HFF-Myc (cell line): ENCODE data around the gene TPMT.

Experiments
- DNase-seq: peaks from one replicate; pipeline ENCODE4 v3.0.0-alpha.2; 2011; ENCODE audit warnings: low read depth; ENCODE audit errors: extremely low read depth
- H3K4me3 ChIP-seq: replicated peaks from 2 replicates; pipeline ENCODE4 v1.5.1; 2011; ENCODE audit warnings: low read depth, mild to moderate bottlenecking, control low read depth, low read length
- TF ChIP-seq, protein P1 (sequence below): IDR thresholded peaks from 2 replicates; pipeline ENCODE4 v1.5.1; 2012; ENCODE audit warnings: mild to moderate bottlenecking, low read depth, low read length, control low read depth; ENCODE audit errors: missing control alignments

The TPMT gene

DNA sequence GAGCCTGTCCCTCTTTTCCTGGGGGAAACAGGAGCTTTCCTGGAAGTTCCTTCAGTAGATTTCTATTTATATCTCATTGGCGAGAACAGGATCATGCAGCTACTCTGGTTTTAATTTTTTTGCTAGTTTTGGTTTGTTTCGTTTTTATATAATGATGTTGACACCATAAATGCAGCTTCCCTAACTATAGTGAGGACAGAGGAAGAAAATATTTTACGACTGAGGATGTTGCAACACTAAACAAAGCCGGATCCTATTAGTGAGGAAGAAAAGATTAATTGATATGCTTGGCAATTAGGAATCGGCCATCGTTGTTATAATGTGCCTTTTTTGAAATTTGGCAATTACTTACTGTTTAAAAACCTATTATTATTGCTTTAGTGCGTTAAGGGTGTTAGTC, 17.0 kb upstream of the TPMT start:
- no peak overlapping the region for H3K4me3 ChIP-seq
- TF ChIP-seq, protein P1, sequence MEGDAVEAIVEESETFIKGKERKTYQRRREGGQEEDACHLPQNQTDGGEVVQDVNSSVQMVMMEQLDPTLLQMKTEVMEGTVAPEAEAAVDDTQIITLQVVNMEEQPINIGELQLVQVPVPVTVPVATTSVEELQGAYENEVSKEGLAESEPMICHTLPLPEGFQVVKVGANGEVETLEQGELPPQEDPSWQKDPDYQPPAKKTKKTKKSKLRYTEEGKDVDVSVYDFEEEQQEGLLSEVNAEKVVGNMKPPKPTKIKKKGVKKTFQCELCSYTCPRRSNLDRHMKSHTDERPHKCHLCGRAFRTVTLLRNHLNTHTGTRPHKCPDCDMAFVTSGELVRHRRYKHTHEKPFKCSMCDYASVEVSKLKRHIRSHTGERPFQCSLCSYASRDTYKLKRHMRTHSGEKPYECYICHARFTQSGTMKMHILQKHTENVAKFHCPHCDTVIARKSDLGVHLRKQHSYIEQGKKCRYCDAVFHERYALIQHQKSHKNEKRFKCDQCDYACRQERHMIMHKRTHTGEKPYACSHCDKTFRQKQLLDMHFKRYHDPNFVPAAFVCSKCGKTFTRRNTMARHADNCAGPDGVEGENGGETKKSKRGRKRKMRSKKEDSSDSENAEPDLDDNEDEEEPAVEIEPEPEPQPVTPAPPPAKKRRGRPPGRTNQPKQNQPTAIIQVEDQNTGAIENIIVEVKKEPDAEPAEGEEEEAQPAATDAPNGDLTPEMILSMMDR: no peak
- DNase-seq: no peak

DNA sequence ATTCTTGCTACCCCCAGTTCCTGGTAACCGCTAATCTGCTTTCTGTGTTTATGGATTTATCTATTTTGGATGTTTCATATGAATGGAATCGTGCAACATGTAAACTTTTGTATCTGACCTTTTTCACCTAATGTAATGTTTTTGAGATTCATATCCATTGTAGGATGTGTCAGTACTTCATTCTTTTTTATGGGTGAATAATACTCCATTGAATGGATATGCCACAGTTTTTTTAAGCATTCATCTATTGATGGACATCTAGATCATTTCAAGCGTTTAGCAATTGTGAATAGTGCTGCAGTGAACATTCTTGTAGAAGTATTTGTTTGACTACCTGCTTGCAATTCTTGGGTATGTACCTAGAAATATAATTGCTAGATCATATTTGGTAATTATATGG, 13.4 kb upstream of the TPMT start:
- TF ChIP-seq, protein P1: no peak
- DNase-seq: no peak
- H3K4me3 ChIP-seq: no peak overlapping the region

DNA sequence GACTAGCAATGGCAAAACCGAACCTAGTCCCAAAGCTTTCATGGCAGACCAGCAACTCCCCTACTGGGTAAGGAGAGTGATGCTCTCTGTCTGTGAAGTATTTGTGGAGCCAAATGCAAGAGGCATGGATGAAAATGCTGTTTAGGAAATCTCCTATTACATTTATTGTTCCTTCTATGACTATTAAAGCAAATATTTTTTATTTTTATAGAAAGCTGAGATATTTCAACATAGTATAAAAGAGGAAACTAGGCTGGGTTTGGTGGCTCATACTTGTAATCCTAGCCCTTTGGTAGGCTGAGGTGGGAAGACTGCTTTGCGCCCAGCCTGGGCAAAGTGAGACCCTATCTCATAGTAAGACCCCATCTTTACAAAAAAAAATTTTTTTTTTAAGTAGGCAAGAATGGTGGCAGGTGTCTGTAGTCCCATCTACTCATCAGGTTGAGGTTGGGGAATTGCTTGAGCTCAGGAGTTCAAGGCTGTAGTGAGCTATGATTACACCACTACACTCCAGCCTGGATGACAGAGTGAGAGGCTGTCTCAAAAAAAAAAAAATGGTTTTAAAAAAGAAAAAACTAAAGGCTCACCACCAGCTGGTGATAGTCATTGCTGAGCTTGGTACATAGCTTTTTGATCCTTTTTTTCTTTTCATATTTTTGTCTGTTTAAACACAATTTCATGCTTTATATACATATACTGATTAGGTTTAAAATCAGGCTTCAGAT, 11.6 kb upstream of the TPMT start:
- H3K4me3 ChIP-seq: no peak overlapping the region
- DNase-seq: no peak
- TF ChIP-seq, protein P1: no peak

DNA sequence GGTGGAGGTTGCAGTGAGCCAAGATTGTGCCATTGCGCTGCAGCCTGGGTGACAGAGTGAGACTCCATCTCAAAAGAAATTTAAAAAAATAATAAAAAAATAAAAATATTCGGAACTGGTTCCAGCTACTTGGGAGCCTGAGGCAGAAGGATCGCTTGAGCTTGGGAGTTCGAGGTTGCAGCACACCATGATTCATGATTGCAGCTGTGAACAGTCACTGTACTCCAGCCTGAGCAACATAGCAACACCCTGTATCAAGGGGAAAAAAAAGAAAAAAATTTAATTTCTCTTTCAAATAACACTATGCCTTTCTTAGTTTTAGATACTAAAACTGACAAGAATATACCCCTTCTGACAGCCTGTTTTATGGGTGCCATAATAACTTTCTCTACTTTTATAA, 10.9 kb upstream of the TPMT start:
- TF ChIP-seq, protein P1: no peak
- no peak for DNase-seq
- H3K4me3 ChIP-seq: no peak overlapping the region

DNA sequence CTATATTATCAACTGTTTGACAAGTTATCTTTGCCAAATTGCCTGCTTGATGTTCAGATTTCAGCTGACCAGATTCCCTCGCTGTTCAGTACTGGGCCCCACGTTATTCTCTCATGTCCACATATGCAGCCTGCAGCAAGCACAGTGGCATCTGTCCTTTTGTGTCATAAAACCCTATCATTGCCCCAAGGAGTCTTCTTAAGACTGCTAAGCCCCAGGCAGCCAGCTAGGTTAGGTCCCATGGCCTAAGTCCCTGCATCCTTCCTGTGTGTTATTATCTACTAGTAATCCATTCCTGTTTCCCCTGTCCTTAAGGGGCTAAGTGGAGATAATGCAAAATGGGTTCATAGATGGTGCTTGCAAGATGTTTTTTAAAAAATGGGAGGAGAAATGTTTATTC, 7.5 kb upstream of the TPMT start:
- no peak overlapping the region for H3K4me3 ChIP-seq
- no peak for DNase-seq
- TF ChIP-seq, protein P1: no peak

DNA sequence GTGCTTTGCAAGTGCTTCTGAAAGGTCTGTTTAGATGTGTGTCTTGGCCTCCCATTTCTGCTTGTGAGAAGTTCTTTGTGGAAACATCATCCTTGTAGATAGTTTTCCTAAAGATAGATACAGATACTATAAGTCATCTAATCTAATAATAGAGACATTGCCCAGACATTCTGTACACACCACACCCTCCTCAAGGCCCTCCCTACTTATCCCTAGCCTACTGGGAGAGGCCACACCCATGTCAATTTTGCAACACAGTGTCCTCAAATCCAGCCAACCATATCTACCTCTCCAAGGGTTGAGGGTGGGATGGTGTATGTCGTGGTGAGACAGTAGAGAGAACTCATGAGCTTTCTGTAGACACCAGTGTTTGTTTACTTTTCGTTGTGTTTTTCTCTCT, 6.6 kb upstream of the TPMT start:
- no peak overlapping the region for H3K4me3 ChIP-seq
- TF ChIP-seq, protein P1: no peak
- DNase-seq: no peak

DNA sequence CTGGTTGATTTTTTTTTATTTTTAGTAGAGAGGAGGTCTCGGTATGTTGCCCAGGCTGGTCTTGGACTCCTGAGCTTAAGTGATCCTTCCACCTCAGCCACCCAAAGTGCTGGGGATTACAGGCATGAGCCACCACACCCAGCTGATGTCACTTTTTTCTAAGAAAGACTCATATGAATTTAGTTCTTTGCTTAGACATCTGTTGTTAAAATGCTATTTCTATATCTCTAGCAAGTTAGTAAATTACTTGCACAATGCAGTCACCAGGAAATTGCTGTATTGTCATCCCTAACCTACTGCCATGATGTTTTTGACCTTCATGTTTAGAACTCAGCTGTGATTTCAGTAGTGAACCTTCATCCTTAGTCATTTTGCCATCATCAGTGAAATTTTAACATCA, 6.0 kb upstream of the TPMT start:
- H3K4me3 ChIP-seq: no peak overlapping the region
- DNase-seq: no peak
- TF ChIP-seq, protein P1: no peak
